Ishikawa (cell line): ENCODE measurements around the gene RAD23B.

Experiments
- CEBPB ChIP-seq: IDR thresholded peaks from 2 replicates; pipeline ENCODE4 v1.6.1; 2012
- CREB1 ChIP-seq: IDR thresholded peaks from 2 replicates; pipeline ENCODE4 v1.6.1; 2012; ENCODE audit warnings: low read depth
- EGR1 ChIP-seq: IDR thresholded peaks from 2 replicates; pipeline ENCODE4 v1.6.1; 2012
- EP300 ChIP-seq: IDR thresholded peaks from 2 replicates; pipeline ENCODE4 v1.6.1; 2012; ENCODE audit warnings: borderline replicate concordance
- FOXM1 ChIP-seq: IDR thresholded peaks from 2 replicates; pipeline ENCODE4 v1.6.1; 2012; ENCODE audit warnings: low read depth, borderline replicate concordance
- MAX ChIP-seq: IDR thresholded peaks from 2 replicates; pipeline ENCODE4 v1.6.1; 2012
- NFIC ChIP-seq: IDR thresholded peaks from 2 replicates; pipeline ENCODE4 v1.6.1; 2012
- RAD21 ChIP-seq: IDR thresholded peaks from 2 replicates; pipeline ENCODE4 v1.6.1; 2012; ENCODE audit warnings: low read depth
- REST ChIP-seq: IDR thresholded peaks from 2 replicates; pipeline ENCODE4 v1.6.1; 2012; ENCODE audit warnings: low read depth, mild to moderate bottlenecking
- TAF1 ChIP-seq: IDR thresholded peaks from 2 replicates; pipeline ENCODE4 v1.6.1; 2012; ENCODE audit warnings: low read depth, mild to moderate bottlenecking
- TEAD4 ChIP-seq: IDR thresholded peaks from 2 replicates; pipeline ENCODE4 v1.6.1; 2012
- USF1 ChIP-seq: IDR thresholded peaks from 2 replicates; pipeline ENCODE4 v1.6.1; 2012
- YY1 ChIP-seq: IDR thresholded peaks from 2 replicates; pipeline ENCODE4 v1.6.1; 2012; ENCODE audit warnings: low read depth
- ZBTB7A ChIP-seq: IDR thresholded peaks from 2 replicates; pipeline ENCODE4 v1.6.1; 2012; ENCODE audit warnings: low read depth

- TF ChIP-seq EP300 = no peak
- TF ChIP-seq CREB1 = no peak
- no peak for TF ChIP-seq CEBPB
- TF ChIP-seq TAF1 = no peak
- no peak for TF ChIP-seq FOXM1
- TF ChIP-seq REST = no peak
- TF ChIP-seq TEAD4 = no peak
- no peak for TF ChIP-seq YY1
- no peak for TF ChIP-seq RAD21
- TF ChIP-seq MAX = no peak
- no peak for TF ChIP-seq EGR1
- TF ChIP-seq USF1 = no peak
- TF ChIP-seq NFIC = no peak
- TF ChIP-seq ZBTB7A = no peak
Measured at GRCh38 chr9:107313555-107314096, 30.5 kb downstream of the RAD23B start.
